ENCODE results near the gene SETD9. TPM values are rescaled to one million over a fixed set of nuclear protein-coding genes. Genes with fewer than 3 reads are reported as not detected.

Gene SETD9
- polyA plus RNA-seq, 3 donors, result 5.8 to 24.8 (median 7.8) TPM

DNA sequence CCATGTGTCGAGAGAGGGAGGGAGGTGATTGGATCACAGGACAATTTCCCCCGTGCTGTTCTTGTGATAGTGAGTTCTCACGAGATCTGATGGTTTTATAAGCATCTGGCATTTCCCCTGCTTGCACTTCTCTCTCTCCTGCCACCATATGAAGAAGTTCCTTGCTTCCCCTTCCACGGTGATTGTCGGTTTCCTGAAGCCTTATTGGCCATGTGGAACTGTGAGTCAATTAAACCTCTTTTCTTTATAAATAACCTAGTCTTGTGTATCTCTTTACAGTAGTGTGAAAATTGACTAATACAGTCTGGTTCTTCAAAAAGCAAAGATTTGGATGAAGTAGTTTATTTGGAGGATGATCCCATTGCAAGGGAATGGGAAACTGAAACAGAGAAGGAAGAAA lies 53.9 kb downstream of the SETD9 start:
- H3K79me2 ChIP-seq (ENCODE audit: insufficient read depth, low read length), result no peaks in the 10 kb centered on the region
- no peak overlapping the region for H3K4me2 ChIP-seq (replicated peaks; ENCODE audit: extremely low read depth, low read length, poor library complexity, severe bottlenecking)
- Mint-ChIP-seq H3K36me3 (no peaks in the 10 kb centered on the region), H3K4me3 (no peak overlapping the region), H3K4me1 (peaks cover 5% of the 10 kb centered on the region), H3K27me3 (ENCODE audit: low read depth in 3 of 3) (peaks cover 4 to 9% (median 6%) of the 10 kb centered on the region in 3 donors), H3K27ac (peak overlapping the region in 1 of 7 donors; percentile 9), H3K9me3 (peaks cover 2 to 11% (median 5%) of the 10 kb centered on the region in 7 donors)
- no peaks in the 10 kb centered on the region for H3K27me3 ChIP-seq (ENCODE audit: control insufficient read depth in 2 of 2, insufficient read depth in 2 of 2, low read length in 2 of 2)
- no peaks in the 10 kb centered on the region for H3K4me1 ChIP-seq (ENCODE audit: control insufficient read depth in 1 of 2, insufficient read depth in 2 of 2, low read length in 2 of 2)
- H3K9ac ChIP-seq (ENCODE audit: insufficient read depth, low read length, poor library complexity, severe bottlenecking), result no peak overlapping the region
- H2AFZ ChIP-seq (ENCODE audit: insufficient read depth, low read depth, low read length, poor library complexity, severe bottlenecking), result no peak overlapping the region
- intact Hi-C loops (cut with micrococcal nuclease), result no loop called here
- WGBS (ENCODE audit: insufficient coverage), result no CpG with 5 or more reads among the region's 5 CpGs
- TF ChIP-seq, protein P1, sequence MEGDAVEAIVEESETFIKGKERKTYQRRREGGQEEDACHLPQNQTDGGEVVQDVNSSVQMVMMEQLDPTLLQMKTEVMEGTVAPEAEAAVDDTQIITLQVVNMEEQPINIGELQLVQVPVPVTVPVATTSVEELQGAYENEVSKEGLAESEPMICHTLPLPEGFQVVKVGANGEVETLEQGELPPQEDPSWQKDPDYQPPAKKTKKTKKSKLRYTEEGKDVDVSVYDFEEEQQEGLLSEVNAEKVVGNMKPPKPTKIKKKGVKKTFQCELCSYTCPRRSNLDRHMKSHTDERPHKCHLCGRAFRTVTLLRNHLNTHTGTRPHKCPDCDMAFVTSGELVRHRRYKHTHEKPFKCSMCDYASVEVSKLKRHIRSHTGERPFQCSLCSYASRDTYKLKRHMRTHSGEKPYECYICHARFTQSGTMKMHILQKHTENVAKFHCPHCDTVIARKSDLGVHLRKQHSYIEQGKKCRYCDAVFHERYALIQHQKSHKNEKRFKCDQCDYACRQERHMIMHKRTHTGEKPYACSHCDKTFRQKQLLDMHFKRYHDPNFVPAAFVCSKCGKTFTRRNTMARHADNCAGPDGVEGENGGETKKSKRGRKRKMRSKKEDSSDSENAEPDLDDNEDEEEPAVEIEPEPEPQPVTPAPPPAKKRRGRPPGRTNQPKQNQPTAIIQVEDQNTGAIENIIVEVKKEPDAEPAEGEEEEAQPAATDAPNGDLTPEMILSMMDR (IDR thresholded peaks at IDR 0.05), result no peak
- no peak overlapping the region for H3K4me3 ChIP-seq (replicated peaks in 1 of 3; ENCODE audit: low read depth in 2 of 3, low read length in 3 of 3)
- H3K9me3 ChIP-seq (replicated peaks in 1 of 2; ENCODE audit: control insufficient read depth in 1 of 2, insufficient read depth in 1 of 2, low read length in 2 of 2), result no peaks in the 10 kb centered on the region
- no peaks in the 10 kb centered on the region for H3K36me3 ChIP-seq (replicated peaks in 1 of 2; ENCODE audit: control insufficient read depth in 1 of 2, insufficient read depth in 2 of 2, low read length in 2 of 2)
- peak; percentile 10 to 53 (median 23) for DNase-seq
- H4K20me1 ChIP-seq (ENCODE audit: insufficient read depth, low read length), result no peaks in the 10 kb centered on the region
- no peak overlapping the region for H3K27ac ChIP-seq (ENCODE audit: low read depth in 1 of 2, low read length in 2 of 2)

GRCh38 chr5:56964173-56964572 lies 54.8 kb downstream of the SETD9 start:
- H3K4me1 ChIP-seq (ENCODE audit: control insufficient read depth in 1 of 2, insufficient read depth in 2 of 2, low read length in 2 of 2), result no peaks in the 10 kb centered on the region
- Mint-ChIP-seq H3K4me1 (peaks cover 5% of the 10 kb centered on the region), H3K36me3 (no peaks in the 10 kb centered on the region), H3K27ac (no peak overlapping the region), H3K9me3 (peaks cover 2 to 11% (median 5%) of the 10 kb centered on the region in 7 donors), H3K27me3 (ENCODE audit: low read depth in 3 of 3) (peaks cover 4 to 7% (median 6%) of the 10 kb centered on the region in 3 donors), H3K4me3 (no peak overlapping the region)
- TF ChIP-seq, protein P1 (IDR thresholded peaks at IDR 0.05), result no peak
- no peaks in the 10 kb centered on the region for H3K79me2 ChIP-seq (ENCODE audit: insufficient read depth, low read length)
- H3K4me2 ChIP-seq (replicated peaks; ENCODE audit: extremely low read depth, low read length, poor library complexity, severe bottlenecking), result no peak overlapping the region
- intact Hi-C loops (cut with micrococcal nuclease), result no loop called here
- H3K9ac ChIP-seq (ENCODE audit: insufficient read depth, low read length, poor library complexity, severe bottlenecking), result no peak overlapping the region
- H2AFZ ChIP-seq (ENCODE audit: insufficient read depth, low read depth, low read length, poor library complexity, severe bottlenecking), result no peak overlapping the region
- no peaks in the 10 kb centered on the region for H4K20me1 ChIP-seq (ENCODE audit: insufficient read depth, low read length)
- no peaks in the 10 kb centered on the region for H3K9me3 ChIP-seq (replicated peaks in 1 of 2; ENCODE audit: control insufficient read depth in 1 of 2, insufficient read depth in 1 of 2, low read length in 2 of 2)
- no peak for DNase-seq
- no peak overlapping the region for H3K27ac ChIP-seq (ENCODE audit: low read depth in 1 of 2, low read length in 2 of 2)
- H3K36me3 ChIP-seq (replicated peaks in 1 of 2; ENCODE audit: control insufficient read depth in 1 of 2, insufficient read depth in 2 of 2, low read length in 2 of 2), result no peaks in the 10 kb centered on the region
- H3K4me3 ChIP-seq (replicated peaks in 1 of 3; ENCODE audit: low read depth in 2 of 3, low read length in 3 of 3), result no peak overlapping the region
- WGBS (ENCODE audit: insufficient coverage), result 100% methylated on average over 1 of the region's 2 CpGs
- H3K27me3 ChIP-seq (ENCODE audit: control insufficient read depth in 2 of 2, insufficient read depth in 2 of 2, low read length in 2 of 2), result no peaks in the 10 kb centered on the region

Other genes with a start within 250 kb of the SETD9 start
- 10 to 100 TPM; 44.7 to 62.1 (median 45.6) TPM for gene MAP3K1, start 94.0 kb upstream of the SETD9 start, polyA plus RNA-seq
- 1 to 10 TPM; 2.4 to 5.7 (median 2.9) TPM for gene MIER3, start 42.5 kb downstream of the SETD9 start, polyA plus RNA-seq

Data from CD14-positive monocyte (primary cell).